OCI-LY7 (cell line): ENCODE results near the gene PLA2G4E.

Experiments
- EZH2phosphoT487 ChIP-seq: fragments of 200-600 bp; sonication (generic); IDR thresholded peaks from 2 replicates; pipeline ENCODE4 v1.6.1; 2018; ENCODE audit warnings: low read depth, borderline replicate concordance, mild to moderate bottlenecking, mixed run types, antibody characterized with exemption, low read length, moderate library complexity, mixed read lengths
- TF ChIP-seq, protein P1 (sequence below): fragments of 200-600 bp; sonication (generic); conservative IDR thresholded peaks from 2 replicates; pipeline ENCODE4 v1.5.1; 2014; ENCODE audit warnings: mild to moderate bottlenecking, antibody characterized with exemption, low read length, moderate library complexity, mixed read lengths

DNA sequence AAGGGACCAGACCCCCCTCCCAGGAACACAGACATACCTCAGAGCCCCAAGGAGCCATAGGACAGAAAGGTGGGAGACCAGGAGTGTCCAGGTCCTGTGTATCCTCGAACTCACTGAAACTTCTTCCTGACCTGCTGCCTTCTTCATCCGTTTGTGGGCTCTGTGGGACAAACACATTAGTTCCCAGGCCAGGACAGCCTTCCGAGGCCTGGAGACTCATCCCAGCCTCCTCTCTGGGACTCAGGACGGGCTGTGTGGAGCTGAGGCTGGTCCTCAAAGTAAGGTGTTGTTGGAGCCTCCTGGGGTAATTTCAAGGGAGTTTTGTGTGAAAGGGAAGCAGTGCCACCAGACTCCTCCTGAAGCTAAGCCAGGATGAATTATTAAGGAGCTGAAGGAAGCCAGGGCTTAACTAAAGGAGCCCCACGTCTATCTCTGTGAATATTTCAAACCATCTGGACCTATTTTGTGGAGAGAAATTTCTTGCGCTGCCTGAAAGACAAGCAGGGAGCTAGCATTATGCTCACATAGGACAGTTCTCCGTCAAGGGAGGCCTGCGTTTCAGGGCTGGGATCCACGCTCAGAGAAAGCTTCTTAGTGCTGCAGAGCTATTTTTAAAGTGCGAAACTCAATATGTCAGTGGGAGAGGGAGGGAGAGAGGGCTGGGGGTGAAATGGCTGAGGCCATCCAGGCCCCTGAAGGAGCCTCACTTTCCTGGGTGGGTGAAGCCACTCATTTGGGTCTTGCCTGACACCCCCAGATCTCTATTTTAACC lies 29.8 kb upstream of the PLA2G4E start:
- no peak for TF ChIP-seq EZH2phosphoT487
- TF ChIP-seq, protein P1, sequence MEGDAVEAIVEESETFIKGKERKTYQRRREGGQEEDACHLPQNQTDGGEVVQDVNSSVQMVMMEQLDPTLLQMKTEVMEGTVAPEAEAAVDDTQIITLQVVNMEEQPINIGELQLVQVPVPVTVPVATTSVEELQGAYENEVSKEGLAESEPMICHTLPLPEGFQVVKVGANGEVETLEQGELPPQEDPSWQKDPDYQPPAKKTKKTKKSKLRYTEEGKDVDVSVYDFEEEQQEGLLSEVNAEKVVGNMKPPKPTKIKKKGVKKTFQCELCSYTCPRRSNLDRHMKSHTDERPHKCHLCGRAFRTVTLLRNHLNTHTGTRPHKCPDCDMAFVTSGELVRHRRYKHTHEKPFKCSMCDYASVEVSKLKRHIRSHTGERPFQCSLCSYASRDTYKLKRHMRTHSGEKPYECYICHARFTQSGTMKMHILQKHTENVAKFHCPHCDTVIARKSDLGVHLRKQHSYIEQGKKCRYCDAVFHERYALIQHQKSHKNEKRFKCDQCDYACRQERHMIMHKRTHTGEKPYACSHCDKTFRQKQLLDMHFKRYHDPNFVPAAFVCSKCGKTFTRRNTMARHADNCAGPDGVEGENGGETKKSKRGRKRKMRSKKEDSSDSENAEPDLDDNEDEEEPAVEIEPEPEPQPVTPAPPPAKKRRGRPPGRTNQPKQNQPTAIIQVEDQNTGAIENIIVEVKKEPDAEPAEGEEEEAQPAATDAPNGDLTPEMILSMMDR: no peak
